IPS DF 4.7 (cell line): Measurements from ENCODE around the gene MED12L.

Source experiments
- DNase-seq: peaks from one replicate; pipeline ENCODE4 v3.0.0-alpha.2; 2013; ENCODE audit warnings: low spot score; ENCODE audit errors: extremely low read depth

Gene MED12L

DNA sequence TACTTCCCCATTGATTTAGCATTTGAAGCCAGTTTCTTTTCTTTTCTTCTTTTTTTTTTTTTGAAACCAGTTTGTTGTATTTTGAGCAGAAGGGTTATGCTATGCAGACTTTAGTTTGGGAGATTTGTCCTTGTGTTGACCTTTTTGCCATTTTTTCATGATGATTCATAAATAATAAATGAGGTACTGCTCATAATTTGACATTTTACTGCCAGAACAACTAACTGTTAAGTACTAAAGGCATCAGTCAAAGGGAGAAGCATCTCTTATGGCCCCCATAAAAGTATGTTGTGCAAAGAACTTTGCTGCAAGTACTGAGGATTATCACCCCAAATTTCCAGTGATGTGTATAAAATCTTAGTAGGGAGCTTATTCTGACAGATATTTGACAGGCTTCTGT is 232.8 kb downstream of the MED12L start:
- no peak for DNase-seq

DNA sequence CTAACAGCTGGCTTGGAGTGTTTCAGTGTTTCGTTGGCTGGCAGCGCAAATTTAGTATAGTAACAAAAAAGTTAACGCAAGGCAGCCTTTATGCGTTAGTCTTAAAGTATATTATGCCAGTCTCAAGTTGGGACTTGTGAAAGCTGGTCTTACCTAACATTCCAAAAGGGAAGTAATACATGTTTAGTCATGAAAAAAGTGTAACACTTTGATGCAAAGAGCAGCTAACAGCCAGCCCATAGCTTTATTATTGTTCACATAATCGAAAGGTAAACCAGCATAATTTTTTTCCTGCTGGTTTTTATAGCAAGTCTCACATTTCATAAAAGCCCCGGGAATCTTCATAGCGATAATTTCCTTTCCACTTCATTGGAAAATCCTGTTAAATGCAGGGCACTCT is 233.5 kb downstream of the MED12L start:
- no peak for DNase-seq

DNA sequence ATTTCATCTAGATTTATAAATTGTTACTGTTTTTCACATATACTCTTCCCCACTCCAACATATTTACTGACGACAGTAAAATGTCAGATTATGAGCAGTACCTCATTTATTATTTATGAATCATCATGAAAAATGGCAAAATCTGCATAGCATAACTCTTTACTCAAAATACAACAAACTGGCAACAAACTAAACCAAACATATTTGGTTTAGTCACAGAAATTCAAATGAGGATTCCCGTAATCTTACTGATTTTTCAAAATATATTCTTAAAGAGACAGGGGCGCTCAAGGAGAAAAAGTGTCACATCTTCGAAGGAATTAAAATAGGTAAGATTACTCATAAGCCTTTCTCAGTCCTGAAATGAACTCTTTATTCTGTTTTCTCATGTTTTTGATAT is 234.2 kb downstream of the MED12L start:
- no peak for DNase-seq

DNA sequence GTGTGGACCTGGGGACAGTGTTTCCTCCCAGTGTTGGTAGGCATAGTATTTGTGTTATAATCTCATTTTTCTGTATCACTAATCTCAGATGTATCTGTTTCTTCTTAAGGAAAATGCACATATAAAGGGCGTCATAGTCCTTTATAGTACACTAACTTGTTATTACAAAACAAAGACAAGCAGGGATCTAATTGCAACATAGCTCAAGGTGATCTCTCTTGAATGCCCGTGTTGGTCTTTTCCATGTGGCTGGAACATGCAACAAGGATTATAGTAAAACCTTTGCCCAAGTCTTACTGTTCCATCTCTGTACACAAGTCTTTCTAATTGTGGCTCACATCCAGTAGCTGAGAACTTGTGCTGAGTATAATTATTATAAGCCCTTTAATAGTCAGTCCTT is 234.7 kb downstream of the MED12L start:
- no peak for DNase-seq

DNA sequence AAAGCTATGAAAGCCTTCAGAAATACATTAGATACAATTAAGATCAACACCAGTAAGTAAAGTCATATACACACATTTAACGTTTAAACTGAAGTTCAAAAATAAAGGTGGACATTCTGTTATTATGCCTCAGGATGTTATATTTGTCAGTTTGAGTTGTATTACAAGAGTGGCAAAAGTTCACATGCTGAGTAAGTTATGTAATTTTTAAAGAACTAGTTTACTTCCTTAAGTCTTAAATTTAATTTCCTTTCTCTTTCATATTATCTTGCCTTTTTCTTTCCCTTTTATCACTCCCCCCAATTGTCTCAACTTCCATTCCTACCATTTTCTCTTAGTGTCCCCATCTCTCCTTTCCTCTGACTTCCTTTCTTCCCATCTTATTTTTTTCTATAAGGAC is 236.1 kb downstream of the MED12L start:
- DNase-seq, result no peak

DNA sequence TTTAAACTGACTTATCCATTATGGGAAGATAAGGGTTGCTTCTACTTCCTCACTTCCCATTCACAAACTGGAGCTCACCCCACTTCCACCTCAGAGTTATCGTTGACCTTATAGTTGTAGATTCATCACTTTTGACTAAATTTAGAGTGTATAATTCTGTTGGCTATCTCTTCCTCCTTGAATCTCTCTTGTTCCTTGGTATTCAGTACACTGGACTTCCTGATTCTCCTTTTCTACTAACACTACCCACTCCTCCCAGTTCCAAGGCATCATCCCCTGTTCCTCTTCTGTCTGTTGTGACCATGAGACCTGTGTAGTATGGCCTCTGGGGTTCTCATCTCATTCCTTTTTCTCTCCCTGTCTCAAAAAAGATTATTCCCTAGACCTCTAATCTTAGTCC is 237.0 kb downstream of the MED12L start:
- no peak for DNase-seq

DNA sequence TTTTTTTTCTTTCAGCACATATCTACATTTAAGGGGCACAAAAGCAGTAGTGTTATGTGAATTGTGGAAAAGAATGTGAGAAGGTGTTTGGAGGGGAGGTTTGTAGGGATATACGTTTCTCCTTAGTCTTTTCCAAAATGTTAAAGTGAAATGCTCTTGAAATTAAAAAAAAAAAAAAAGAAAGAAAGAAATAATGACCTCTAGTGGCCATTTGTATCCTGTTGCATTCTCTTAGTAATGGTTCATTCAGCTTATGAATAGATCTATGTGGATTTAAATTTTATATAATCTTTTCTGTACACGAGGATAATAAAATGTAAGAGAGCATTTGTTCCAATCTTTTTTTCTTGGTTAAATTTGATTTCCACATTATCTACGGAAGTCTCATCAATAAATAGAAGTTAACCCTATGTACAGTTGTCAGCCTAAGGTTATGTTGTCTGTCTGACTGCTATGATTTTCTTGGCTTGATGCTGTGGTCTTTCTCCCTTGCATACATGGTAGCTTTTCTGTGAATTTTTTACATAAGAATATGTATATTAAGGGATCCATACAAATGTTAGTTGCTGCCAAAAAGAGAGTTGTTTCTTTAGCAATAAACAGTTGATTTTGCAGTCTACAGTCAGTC is 242.2 kb downstream of the MED12L start:
- no peak for DNase-seq

DNA sequence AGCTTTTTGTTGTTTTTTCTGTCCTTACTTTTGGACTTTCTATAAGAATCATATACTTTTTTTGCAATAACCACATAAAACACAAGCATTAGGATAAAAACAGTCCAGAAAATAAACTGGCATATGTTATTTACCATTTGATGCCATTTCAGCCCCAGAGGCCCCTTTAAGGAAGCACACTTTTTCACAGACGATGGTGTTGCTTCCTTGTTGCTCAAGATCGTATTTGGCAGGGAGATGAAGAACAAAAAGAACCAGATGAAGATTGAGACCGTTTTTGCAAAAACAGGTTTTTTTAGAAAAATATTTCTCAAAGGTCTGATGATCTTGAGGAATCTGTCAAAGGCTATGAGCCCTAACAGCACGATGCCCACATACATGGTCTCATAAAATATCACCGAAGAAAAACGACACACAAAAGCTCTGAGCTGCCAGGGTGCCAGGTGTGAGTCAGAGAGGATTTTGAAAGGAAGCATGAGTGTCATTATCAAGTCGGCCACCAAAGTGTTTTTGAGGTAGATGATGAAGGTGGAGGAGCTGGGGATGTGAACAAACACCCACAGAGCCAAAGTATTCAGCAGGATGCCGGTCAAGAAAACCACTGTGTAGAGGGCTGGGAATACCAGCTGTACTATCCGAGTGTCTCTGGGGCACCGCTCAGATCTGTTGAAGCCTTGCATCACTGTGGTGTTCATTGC is 243.0 kb downstream of the MED12L start:
- DNase-seq, result no peak

DNA sequence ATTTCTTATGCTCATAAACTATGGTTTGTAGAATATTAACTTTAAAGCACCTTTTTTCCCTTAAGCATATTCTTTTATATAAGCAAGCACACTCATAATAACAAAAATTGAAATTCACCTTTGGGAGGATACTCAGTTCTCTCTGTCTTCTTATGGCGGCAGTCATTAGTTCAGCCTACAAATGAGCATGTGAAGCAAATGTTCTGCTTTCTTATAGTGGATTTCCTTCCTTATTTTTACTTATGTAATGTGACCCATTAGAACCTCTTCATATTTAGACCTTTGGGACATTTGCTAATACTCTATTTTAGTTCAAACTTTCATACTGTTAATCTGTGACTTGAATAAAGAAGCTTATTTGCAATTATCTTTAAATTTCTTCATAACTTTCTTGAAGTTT is 243.9 kb downstream of the MED12L start, which contains the start of gene P2RY13:
P2RY13 (minus strand) TSS at position 187 of the 400 bp plus-strand sequence; CDS start at position 166, 21 bp downstream.
- DNase-seq, result no peak

DNA sequence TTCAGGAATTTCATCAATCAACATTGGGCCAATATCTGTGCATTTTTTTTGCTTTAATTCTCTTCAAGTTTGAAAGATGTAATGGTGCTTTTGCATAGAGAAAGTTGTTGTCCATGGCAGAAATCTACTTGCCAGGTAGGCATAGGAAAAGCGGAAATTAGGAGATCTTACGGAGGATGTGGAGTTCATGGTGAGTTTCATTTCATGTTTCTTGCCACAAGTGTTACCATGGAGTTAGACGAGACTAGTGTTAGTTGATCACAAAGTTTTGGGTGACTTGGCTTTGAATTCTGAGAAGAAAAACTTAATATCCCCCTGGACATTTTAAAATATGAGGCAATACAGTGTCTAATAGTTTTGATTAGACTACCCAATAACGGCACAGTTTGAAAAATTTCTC is 244.9 kb downstream of the MED12L start:
- no peak for DNase-seq

DNA sequence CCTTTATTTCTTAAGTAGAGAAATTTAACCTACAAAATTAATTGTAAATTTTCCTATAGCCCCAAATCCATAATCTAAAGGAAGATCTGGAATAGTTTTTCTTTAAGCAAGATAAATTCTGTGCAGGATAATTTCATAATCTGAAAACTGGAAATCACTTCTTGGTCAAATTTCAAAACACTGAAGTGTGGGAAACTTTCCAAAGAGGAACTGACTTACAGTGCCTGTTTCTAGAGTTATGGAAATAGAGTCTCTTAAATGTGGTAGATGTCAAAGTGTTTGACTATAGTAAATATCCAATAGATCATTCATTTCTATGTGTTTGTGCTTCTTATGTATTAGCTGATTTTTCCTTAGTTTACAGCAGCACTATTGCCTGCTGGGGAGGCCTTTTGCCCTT is 245.4 kb downstream of the MED12L start:
- DNase-seq, result no peak

DNA sequence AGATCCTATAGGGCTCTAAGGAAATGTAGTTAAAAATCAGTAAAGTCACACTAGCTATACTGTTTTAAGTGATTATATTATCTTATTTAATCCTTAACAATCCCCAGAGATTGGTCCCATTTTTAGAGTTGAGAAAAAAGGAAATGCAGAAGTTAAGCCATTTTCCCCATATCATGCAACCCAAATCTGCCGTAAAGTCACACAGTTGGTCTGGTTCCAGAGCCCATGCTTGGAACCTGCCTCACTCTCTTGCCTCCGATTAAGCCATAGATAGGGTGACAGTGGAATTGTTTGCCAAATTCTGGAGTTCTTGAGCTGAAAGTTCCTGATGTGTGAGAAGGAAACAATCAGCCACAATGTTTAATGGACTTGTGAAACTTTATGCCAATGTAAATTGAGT is 246.2 kb downstream of the MED12L start:
- no peak for DNase-seq

DNA sequence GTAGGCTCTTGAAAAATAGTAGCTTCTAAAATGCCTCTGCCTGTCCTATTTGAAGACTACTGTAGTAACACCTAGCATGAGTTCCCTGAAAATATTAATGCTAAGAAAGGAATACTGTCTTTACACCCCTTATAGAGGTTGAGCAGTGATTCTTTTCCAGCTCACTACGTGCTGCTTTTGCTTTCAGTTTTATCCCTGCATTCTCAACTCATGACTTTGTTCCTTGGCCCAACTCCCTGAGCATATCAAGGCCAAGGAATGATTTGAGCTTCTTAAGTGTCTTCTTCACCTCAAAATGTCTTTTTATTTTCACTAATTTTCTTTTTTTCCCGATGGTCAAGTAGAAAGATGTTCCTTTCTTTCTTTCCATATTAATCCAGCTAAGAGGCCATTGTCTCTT is 260.4 kb downstream of the MED12L start:
- DNase-seq, result no peak

DNA sequence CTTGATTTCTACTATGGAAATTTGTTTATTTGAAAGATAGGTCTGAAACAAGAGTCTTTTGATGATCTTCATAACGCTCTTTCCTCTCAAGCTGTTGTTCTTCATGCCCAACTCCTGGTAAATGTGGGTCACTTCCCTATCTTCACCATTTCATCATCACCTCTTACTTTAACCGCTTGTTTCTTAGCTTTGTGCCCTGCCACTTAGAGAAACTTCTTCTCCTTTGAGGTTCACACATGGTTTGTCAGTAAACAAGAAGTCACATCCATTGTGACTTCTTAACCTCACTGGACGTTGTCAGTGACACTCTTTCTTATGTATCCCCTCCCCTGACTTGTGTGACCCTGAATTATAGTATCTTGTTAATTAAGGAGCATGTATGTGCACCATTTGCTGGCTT is 260.8 kb downstream of the MED12L start:
- no peak for DNase-seq

DNA sequence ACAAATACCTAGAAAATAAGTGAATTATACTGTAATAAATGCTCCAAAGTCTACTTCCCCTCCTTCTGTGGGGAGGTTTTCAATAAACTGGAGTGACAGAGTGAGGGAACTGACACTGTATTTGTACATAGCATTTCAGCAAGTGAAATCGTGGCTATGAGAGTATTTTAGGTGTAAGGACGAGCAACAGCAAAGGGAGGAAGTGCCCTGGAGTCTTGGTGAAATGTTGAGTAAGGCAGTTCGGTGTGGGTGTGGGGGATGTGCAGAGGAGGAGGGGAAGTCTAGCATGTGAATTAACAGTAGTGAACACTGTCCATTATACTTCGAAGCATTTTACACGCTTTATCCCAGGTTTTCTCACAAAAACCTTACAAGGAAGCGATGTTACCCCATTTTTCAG is 262.0 kb downstream of the MED12L start:
- no peak for DNase-seq

DNA sequence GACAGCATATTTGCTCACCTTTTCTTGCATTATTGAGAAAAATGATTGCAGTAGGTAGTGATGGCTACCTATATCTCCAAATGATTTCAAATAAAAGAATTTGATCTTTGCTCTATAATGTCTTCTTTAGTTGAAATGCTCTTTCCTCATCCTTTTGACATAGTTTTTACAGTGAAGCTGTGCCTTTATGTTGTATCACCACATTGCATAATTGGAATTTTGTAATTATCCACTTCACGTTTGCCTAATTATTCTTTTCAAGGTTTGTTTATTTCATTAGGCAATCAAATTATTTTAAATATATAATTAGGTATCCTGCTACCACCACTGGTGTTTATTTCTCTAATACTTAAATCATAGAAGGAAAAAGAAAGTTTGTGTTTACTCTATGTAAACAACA is 265.2 kb downstream of the MED12L start:
- DNase-seq, result no peak

DNA sequence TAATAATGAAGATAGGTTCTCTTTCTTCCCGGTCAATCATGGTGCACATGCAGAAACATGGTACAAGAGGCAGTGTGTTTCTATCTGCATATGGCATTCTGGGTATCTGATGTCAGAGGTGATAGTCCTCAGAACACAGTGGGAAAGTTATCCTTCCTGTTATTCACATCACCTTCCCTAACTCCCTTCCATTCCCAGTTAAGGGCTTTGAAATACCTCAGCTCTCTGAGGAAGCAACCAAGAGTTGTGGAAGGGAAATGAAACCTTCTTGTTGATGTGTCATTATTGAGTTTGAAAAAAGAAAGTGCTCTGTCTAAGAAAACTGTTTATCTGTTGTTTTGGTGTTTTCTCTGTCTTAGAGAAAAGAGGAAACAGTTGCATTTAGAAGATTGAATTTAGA is 265.8 kb downstream of the MED12L start:
- DNase-seq, result no peak

DNA sequence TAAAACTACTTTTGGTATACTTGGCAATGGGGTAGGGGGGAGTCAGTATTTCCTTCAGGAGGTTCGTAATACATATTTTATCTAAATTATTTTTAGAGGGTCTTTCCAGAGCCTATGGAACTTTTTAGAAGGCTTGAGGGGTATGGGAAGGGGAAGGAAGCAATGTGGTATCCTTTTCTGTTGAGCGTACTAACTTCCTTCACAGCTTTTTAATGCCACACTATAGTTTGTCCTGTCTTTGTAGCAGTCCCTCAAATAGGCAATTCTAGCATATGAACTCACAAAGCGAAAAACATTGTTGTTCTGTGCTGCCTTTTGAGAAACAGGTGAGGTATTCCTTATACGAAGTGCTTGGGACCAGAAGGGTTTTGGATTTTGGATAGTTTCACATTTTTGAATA is 266.2 kb downstream of the MED12L start:
- no peak for DNase-seq

DNA sequence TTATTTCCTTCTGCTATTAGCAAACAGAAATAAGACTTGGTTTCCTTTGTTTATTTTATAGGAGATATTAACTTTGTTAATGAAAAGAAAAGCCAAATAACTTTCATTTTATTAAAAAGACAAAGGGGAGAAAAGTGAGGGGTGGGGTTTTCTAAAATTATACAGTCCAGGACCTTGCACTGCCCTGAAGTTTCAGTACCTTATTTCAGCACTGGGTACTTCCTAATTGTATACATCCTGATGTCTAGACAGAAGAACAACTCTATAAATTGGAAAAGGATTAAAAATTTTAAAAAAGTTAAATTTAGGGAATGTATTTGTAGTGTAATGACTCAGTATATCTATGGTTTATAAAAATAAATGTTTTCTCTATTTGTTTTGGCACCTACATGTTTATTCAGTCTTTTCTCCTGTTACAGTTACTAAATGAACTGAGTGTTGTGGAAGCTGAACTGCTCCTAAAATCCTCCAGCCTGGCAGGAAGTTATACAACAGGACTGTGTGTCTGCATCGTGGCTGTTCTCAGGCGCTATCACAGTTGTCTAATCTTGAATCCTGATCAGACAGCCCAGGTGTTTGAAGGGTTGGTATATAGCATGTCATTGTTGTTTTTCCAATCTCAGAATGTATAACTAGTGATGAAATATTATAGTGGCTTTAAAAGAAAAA is 271.5 kb downstream of the MED12L start:
- DNase-seq, result no peak

DNA sequence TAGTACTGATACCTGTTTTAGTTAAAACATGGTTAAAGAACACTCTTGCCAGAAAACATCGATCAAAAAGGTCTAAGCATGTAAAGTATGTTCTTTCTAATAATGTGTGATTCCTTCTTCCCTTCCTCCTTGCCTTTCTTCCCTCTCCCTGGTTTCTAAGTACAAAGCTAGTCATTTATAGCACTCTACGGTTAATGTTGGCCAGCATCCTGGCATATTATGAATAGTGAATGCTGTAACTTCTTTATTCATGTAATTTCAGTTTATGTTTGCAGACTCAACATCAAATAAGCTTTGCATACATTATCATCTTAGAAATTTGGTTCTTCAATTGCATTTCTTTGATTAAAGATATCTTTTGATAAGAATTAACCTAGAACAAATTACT is 272.0 kb downstream of the MED12L start:
- DNase-seq, result no peak

DNA sequence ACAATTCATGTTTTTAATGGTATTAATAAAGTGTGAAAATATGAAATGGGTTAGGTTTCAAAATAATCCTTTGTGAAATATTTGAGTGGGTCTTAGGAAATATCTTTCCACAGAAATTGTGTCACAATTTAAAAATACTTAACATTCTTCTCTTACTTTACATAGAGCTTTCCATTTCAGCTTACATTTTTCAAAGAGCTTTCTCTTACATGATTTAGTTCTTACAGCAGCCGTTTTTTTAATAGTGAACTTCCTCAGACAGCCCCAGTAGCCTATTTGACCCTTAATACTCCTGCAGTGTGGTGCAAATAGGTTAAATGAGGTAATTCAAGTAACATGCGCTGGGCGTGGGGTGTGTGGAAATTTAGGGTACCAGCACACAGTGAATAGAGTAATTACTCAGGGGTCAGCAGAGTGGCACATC is 277.3 kb downstream of the MED12L start:
- DNase-seq, result no peak

DNA sequence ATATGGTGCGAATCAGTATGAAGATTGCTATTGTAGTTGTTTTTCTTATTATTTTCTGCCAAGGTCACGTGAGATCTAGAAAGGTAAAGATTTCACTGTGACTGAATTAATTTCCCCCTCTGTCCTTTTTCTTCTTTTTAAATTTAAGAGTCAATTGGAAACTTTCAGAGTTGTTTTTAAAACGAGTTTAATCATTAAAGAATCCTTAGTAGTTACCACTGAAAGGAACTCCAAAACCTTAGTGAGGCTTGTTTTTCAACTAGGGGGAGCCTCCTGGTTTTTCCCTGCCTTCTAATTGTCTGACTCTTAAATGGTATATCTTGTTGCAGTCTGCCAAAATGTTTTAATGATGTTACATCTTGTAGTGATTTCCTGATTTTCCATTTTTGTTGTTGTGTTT is 281.5 kb downstream of the MED12L start:
- no peak for DNase-seq

DNA sequence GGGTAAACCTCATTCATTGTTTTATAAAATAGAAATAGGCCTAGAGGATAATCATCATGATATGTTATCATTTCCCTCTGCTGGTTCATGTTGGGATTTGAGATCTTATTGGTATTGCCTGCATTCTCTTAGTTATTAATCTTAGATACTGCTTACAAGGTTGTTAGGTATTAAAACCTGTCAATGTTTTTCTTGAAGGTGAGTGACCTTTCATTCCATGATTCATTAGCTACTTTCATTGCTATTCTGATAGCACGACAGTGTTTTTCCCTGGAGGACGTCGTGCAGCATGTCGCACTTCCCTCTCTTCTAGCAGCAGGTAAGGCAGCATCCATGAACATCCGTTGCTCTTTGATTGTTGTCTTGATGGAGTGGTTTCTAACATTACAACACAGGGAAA is 282.0 kb downstream of the MED12L start:
- DNase-seq, result no peak
